Measurements from ENCODE around the gene KIFC3. TPM values are rescaled to one million over a fixed set of nuclear protein-coding genes. Genes with fewer than 3 reads are reported as not detected.
A peak's percentile ranks its signal among the peaks of the same experiment; 100 is the strongest.

KIFC3 gene
- total and polyA plus RNA-seq, 2 of the 13 experiments (the other 11 are each of a cell fraction or from before 2014, with no cell fraction given) = 42.1 to 45.3 TPM

GRCh38 chr16:57757326-57757786 lies 44.9 kb downstream of the KIFC3 start (continued):
- TF ChIP-seq ZNF691 (CRISPR knock-in tag; IDR thresholded peaks at IDR 0.05; ENCODE audit: borderline replicate concordance, low read depth) (no peak), FOXK1 (CRISPR knock-in tag; IDR thresholded peaks at IDR 0.05; ENCODE audit: borderline replicate concordance, low read depth) (peak; percentile 44; the same call in 1 of the 2 replicates), BCL3 (CRISPR knock-in tag; IDR thresholded peaks at IDR 0.05) (no peak), SAP130 (CRISPR knock-in tag; IDR thresholded peaks at IDR 0.05; ENCODE audit: low read depth) (peak; percentile 75), GATAD2A (CRISPR knock-in tag; IDR thresholded peaks at IDR 0.05) (peak; percentile 49), ATF7 (IDR thresholded peaks at IDR 0.05) (no peak), ATF7 (CRISPR knock-in tag; IDR thresholded peaks at IDR 0.05) (0 out of 2 replicates have a peak, but pooled peaks have one; percentile 64), MXD4 (CRISPR knock-in tag; IDR thresholded peaks at IDR 0.05) (peak; percentile 54; the same call in 1 of the 2 replicates), ZNF331 (CRISPR knock-in tag; IDR thresholded peaks at IDR 0.05) (peak; percentile 72; the same call in 1 of the 2 replicates), ZNF619 (CRISPR knock-in tag; IDR thresholded peaks at IDR 0.05) (0 out of 2 replicates have a peak, but pooled peaks have one; percentile 62), ARID4A (CRISPR knock-in tag; IDR thresholded peaks at IDR 0.05; ENCODE audit: borderline replicate concordance) (peak; percentile 46; the same call in 1 of the 2 replicates), NR2F6 (IDR thresholded peaks at IDR 0.05) (no peak), NR2F6 (CRISPR knock-in tag; IDR thresholded peaks at IDR 0.05) (peak; percentile 47; the same call in 1 of the 2 replicates), ZNF235 (CRISPR knock-in tag; IDR thresholded peaks at IDR 0.05; ENCODE audit: borderline replicate concordance) (0 out of 2 replicates have a peak, but pooled peaks have one; percentile 26), ARNT2 (CRISPR knock-in tag; IDR thresholded peaks at IDR 0.05; ENCODE audit: low read depth) (peak; percentile 50; the same call in 1 of the 2 replicates), SRF (IDR thresholded peaks at IDR 0.05; ENCODE audit: low read depth, low read length) (no peak), FOXA3 (CRISPR knock-in tag; IDR thresholded peaks at IDR 0.05) (peak; percentile 47; the same call in 1 of the 2 replicates), ZNF672 (CRISPR knock-in tag; IDR thresholded peaks at IDR 0.05) (no peak), ELF3 (CRISPR knock-in tag; IDR thresholded peaks at IDR 0.05) (peak; percentile 45; the same call in 1 of the 2 replicates), ZIK1 (CRISPR knock-in tag; IDR thresholded peaks at IDR 0.05; ENCODE audit: borderline replicate concordance, low read depth) (peak; percentile 64; the same call in 1 of the 2 replicates), THRA (CRISPR knock-in tag; IDR thresholded peaks at IDR 0.05; ENCODE audit: borderline replicate concordance) (0 out of 2 replicates have a peak, but pooled peaks have one; percentile 45), ZBTB42 (CRISPR knock-in tag; IDR thresholded peaks at IDR 0.05) (0 out of 2 replicates have a peak, but pooled peaks have one; percentile 28), MAFK (conservative IDR thresholded peaks at IDR 0.05 in 1 of 2, IDR thresholded peaks at IDR 0.05 in 1 of 2; ENCODE audit: low read length in 2 of 2) (no peak), ZNF772 (CRISPR knock-in tag; IDR thresholded peaks at IDR 0.05) (peak; percentile 78; the same call in 1 of the 2 replicates), JDP2 (CRISPR knock-in tag; IDR thresholded peaks at IDR 0.05; ENCODE audit: borderline replicate concordance) (no peak)

All from HepG2 (cell line).